AG04449 (cell line): Measurements from ENCODE around the gene GRN.

ENCODE experiments used
- CTCF ChIA-PET: fragments of 350-600 bp; formaldehyde crosslinking; extraction: SDS; loops from one replicate; lab custom pipeline; 2021; ENCODE audit warnings: antibody characterized with exemption; lab: Yijun Ruan, JAX
- POLR2A ChIA-PET: fragments of 400-600, 350-600 bp; formaldehyde crosslinking; extraction: SDS; loops from one replicate; lab custom pipeline; 2020; ENCODE audit warnings: antibody characterized with exemption, inconsistent platforms; lab: Yijun Ruan, JAX
- DNase-seq: peaks from one replicate; pipeline ENCODE4 v3.0.0-alpha.2; 2010; ENCODE audit warnings: low read depth, low spot score
- H3K4me3 ChIP-seq: 2 replicates; pipeline ENCODE4 v1.5.1; 2011; ENCODE audit warnings: low read depth, mild to moderate bottlenecking, control low read depth, low read length
- TF ChIP-seq, protein P1 (sequence below): IDR thresholded peaks from one replicate; pipeline ENCODE4 v1.5.1; 2011; ENCODE audit warnings: mild to moderate bottlenecking, moderate library complexity, low read length, control low read depth, inconsistent platforms; ENCODE audit not compliant: insufficient read depth; ENCODE audit errors: missing control alignments

The GRN gene

DNA sequence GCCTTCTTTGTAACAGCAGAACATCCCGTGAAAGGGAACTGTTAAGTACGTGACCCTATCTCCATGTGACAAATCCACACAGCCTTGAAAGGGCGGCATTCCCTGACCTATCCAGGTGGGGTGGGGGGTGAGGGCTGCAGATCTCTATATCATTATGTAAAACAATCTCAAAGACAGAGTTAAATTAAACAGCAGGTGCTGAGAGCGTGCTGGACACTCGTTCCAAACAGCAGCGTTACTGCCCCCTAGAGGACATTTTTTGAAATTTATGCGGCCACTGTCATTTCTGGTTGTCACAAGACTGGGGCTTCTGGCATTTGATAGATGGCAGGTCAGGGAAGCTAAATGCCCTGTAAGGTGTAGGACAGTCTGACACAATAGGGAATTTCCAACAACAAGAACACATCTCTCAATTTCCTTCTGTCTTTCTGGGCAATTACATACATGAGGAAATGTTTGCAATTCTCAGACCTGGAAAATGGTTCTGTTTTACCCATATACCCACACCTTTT lies 13.8 kb upstream of the GRN start:
- CTCF ChIA-PET = interaction anchor here (0.6 to 9.2 kb wide), 36 partner anchors 9 to 539 kb away, joined by 3 to 130 read pairs (median 6); partner anchors contain the start of genes FAM171A2 and GRN

GRCh38 chr17:44333371-44333770 lies 11.7 kb upstream of the GRN start:
- H3K4me3 ChIP-seq = no peak overlapping the region
- ChIA-PET CTCF (interaction anchor here (0.7 to 9.2 kb wide), 11 partner anchors 7 to 302 kb away, joined by 3 to 130 read pairs (median 6); partner anchors contain the start of gene GRN), POLR2A (interaction anchor here (0.5 kb wide), 1 partner anchor 157 kb away, joined by 3 read pairs; no protein-coding TSS in a partner anchor)
- TF ChIP-seq, protein P1, sequence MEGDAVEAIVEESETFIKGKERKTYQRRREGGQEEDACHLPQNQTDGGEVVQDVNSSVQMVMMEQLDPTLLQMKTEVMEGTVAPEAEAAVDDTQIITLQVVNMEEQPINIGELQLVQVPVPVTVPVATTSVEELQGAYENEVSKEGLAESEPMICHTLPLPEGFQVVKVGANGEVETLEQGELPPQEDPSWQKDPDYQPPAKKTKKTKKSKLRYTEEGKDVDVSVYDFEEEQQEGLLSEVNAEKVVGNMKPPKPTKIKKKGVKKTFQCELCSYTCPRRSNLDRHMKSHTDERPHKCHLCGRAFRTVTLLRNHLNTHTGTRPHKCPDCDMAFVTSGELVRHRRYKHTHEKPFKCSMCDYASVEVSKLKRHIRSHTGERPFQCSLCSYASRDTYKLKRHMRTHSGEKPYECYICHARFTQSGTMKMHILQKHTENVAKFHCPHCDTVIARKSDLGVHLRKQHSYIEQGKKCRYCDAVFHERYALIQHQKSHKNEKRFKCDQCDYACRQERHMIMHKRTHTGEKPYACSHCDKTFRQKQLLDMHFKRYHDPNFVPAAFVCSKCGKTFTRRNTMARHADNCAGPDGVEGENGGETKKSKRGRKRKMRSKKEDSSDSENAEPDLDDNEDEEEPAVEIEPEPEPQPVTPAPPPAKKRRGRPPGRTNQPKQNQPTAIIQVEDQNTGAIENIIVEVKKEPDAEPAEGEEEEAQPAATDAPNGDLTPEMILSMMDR = no peak
- no peak for DNase-seq

More for the DNA sequence above, 13.8 kb upstream of the GRN start:
- TF ChIP-seq, protein P1 = peak; percentile 61
- POLR2A ChIA-PET = interaction anchor here (0.7 kb wide), 1 partner anchor 121 kb away, joined by 5 read pairs; no protein-coding TSS in a partner anchor
- DNase-seq = no peak
- H3K4me3 ChIP-seq = no peak overlapping the region

DNA sequence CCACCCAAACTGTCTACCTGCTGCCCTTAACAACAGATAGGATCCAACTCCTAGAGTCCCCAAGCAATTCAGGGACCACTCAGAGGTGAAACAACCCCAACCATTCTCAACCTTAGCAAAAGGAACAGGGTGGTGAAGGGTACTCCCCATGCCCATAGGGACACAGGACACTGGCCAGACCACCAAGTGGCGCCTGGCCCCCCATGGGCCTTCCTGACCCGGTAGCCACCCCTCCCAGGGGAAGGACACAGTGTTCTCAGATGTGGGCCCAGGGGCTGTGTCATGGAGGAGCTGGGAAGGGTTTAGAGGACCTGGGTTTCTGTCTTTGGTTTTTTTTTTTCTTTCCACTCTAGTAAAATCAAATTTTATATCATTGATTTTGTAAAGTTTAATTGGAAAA lies 10.8 kb upstream of the GRN start:
- no peak for DNase-seq
- ChIA-PET POLR2A (no interaction called here), CTCF (interaction anchor here (1.3 to 9.2 kb wide), 3 partner anchors 10 to 124 kb away, joined by 5 to 130 read pairs (median 37); partner anchors contain the start of gene GRN)
- no peak overlapping the region for H3K4me3 ChIP-seq
- TF ChIP-seq, protein P1 = no peak

- ChIA-PET POLR2A (no interaction called here), CTCF (interaction anchor here (9.2 kb wide), 1 partner anchor 125 kb away, joined by 130 read pairs; no protein-coding TSS in a partner anchor)
- no peak overlapping the region for H3K4me3 ChIP-seq
- DNase-seq = no peak
- TF ChIP-seq, protein P1 = no peak
These were observed 10.4 kb upstream of the GRN start for GRCh38 chr17:44334727-44335126.

GRCh38 chr17:44335564-44335963 lies 9.5 kb upstream of the GRN start:
- ChIA-PET CTCF (interaction anchor here (2.2 to 9.2 kb wide), 2 partner anchors 9 to 125 kb away, joined by 7 to 130 read pairs; partner anchors contain the start of gene GRN), POLR2A (no interaction called here)
- DNase-seq = no peak
- H3K4me3 ChIP-seq = no peak overlapping the region
- TF ChIP-seq, protein P1 = no peak

DNA sequence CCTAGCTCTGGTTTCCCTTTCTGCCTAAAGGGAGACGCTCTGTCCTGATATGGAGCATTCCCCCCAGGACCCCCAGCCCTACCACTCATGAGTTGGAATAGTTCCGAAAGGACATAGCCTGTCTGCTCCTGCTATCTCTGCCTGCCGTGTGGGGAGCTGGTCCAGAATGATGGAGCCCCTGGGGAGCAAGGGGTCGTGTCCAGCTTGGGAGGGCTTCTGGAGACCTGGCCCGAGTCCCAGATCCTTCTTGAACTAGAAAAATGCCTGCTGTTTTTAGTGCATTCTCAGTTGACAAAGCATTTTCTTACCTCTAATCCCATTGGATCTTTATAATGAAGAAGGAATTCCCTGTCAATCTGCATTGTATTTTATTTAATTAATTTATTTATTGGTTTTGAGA lies 9.1 kb upstream of the GRN start:
- no peak for DNase-seq
- CTCF ChIA-PET = interaction anchor here (2.2 to 9.2 kb wide), 2 partner anchors 9 to 126 kb away, joined by 7 to 130 read pairs; partner anchors contain the start of gene GRN
- no peak overlapping the region for H3K4me3 ChIP-seq
- POLR2A ChIA-PET = no interaction called here
- TF ChIP-seq, protein P1 = no peak
